ENCODE results near the gene NAV1.

Gene NAV1

GRCh38 chr1:201506092-201506491 lies 32.8 kb upstream of the NAV1 start:
- H3K4me3 ChIP-seq (ENCODE audit: low read length): peak overlapping the region; percentile 97
- peaks cover 71% of the 10 kb centered on the region for H3K4me1 ChIP-seq (ENCODE audit: control insufficient read depth, low read length)
- TF ChIP-seq EZH2phosphoT487 (IDR thresholded peaks at IDR 0.05; ENCODE audit: borderline replicate concordance, low read length) (no peak), CTCF (IDR thresholded peaks at IDR 0.05; ENCODE audit: low read depth, low read length, poor library complexity, severe bottlenecking) (no peak)

GRCh38 chr1:201506557-201507359 lies 32.2 kb upstream of the NAV1 start, which contains the start of gene CSRP1:
Gene CSRP1, minus strand, starts transcription at chr1:201507123. Its CDS starts 10,820 bp downstream, at chr1:201496303.
- peak within 1 kb of the TSS; percentile 42 for H3K27ac ChIP-seq (ENCODE audit: low read depth, low read length)
- peaks cover 78% of the 10 kb centered on the region for H3K4me1 ChIP-seq (ENCODE audit: control insufficient read depth, low read length)
- TF ChIP-seq CTCF (IDR thresholded peaks at IDR 0.05; ENCODE audit: low read depth, low read length, poor library complexity, severe bottlenecking) (peak; percentile 20), EZH2phosphoT487 (IDR thresholded peaks at IDR 0.05; ENCODE audit: borderline replicate concordance, low read length) (no peak)
- H3F3A ChIP-seq (ENCODE audit: control insufficient read depth, insufficient read depth): peaks cover 15% of the 10 kb centered on the region
- peak within 1 kb of the TSS; percentile 97 for H3K4me3 ChIP-seq (ENCODE audit: low read length)
- H3K79me2 ChIP-seq (ENCODE audit: control insufficient read depth, low read length): peaks cover 43% of the 10 kb centered on the region
- no peaks in the 10 kb centered on the region for H3K27me3 ChIP-seq (ENCODE audit: control insufficient read depth, low read length)
- H3K36me3 ChIP-seq (ENCODE audit: control insufficient read depth, low read length): peaks cover 7% of the 10 kb centered on the region; the same call in 1 of the 2 replicates
- 0 out of 2 replicates have a peak, but pooled peaks cover 4% of the 10 kb centered on the region for H4K20me1 ChIP-seq (ENCODE audit: control insufficient read depth, insufficient read depth, low read depth, low read length)
- peak within 1 kb of the TSS; percentile 95 for H3K4me2 ChIP-seq (ENCODE audit: low read length)
- H3K9me3 ChIP-seq (ENCODE audit: control insufficient read depth, insufficient read depth, low read length): no peaks in the 10 kb centered on the region
- H3K9me2 ChIP-seq (replicated peaks; ENCODE audit: control insufficient read depth, low read length): no peaks in the 10 kb centered on the region

More at GRCh38 chr1:201506092-201506491, 32.8 kb upstream of the NAV1 start:
- Histone ChIP-seq H3K9me3 (ENCODE audit: control insufficient read depth, insufficient read depth, low read length) (no peaks in the 10 kb centered on the region), H3K9me2 (replicated peaks; ENCODE audit: control insufficient read depth, low read length) (no peaks in the 10 kb centered on the region), H3K27ac (ENCODE audit: low read depth, low read length) (peak overlapping the region; percentile 42; the same call in 1 of the 2 replicates), H4K20me1 (ENCODE audit: control insufficient read depth, insufficient read depth, low read depth, low read length) (0 out of 2 replicates have a peak, but pooled peaks cover 4% of the 10 kb centered on the region), H3K27me3 (ENCODE audit: control insufficient read depth, low read length) (no peaks in the 10 kb centered on the region), H3K79me2 (ENCODE audit: control insufficient read depth, low read length) (peaks cover 43% of the 10 kb centered on the region), H3K36me3 (ENCODE audit: control insufficient read depth, low read length) (peaks cover 7% of the 10 kb centered on the region; the same call in 1 of the 2 replicates), H3F3A (ENCODE audit: control insufficient read depth, insufficient read depth) (peaks cover 15% of the 10 kb centered on the region), H3K4me2 (ENCODE audit: low read length) (peak overlapping the region; percentile 95)

GRCh38 chr1:201507360-201507675 lies 31.6 kb upstream of the NAV1 start:
- H3K27ac ChIP-seq (ENCODE audit: low read depth, low read length): peak overlapping the region; percentile 42
- H3K4me1 ChIP-seq (ENCODE audit: control insufficient read depth, low read length): peaks cover 83% of the 10 kb centered on the region
- H3K9me3 ChIP-seq (ENCODE audit: control insufficient read depth, insufficient read depth, low read length): no peaks in the 10 kb centered on the region
- peak overlapping the region; percentile 95 for H3K4me2 ChIP-seq (ENCODE audit: low read length)
- peak overlapping the region; percentile 97 for H3K4me3 ChIP-seq (ENCODE audit: low read length)
- peaks cover 40% of the 10 kb centered on the region for H3K79me2 ChIP-seq (ENCODE audit: control insufficient read depth, low read length)
- no peaks in the 10 kb centered on the region for H3K27me3 ChIP-seq (ENCODE audit: control insufficient read depth, low read length)
- H3K9me2 ChIP-seq (replicated peaks; ENCODE audit: control insufficient read depth, low read length): no peaks in the 10 kb centered on the region
- peaks cover 15% of the 10 kb centered on the region for H3F3A ChIP-seq (ENCODE audit: control insufficient read depth, insufficient read depth)
- TF ChIP-seq EZH2phosphoT487 (IDR thresholded peaks at IDR 0.05; ENCODE audit: borderline replicate concordance, low read length) (no peak), CTCF (IDR thresholded peaks at IDR 0.05; ENCODE audit: low read depth, low read length, poor library complexity, severe bottlenecking) (no peak)
- H4K20me1 ChIP-seq (ENCODE audit: control insufficient read depth, insufficient read depth, low read depth, low read length): 0 out of 2 replicates have a peak, but pooled peaks cover 4% of the 10 kb centered on the region
- H3K36me3 ChIP-seq (ENCODE audit: control insufficient read depth, low read length): peaks cover 7% of the 10 kb centered on the region; the same call in 1 of the 2 replicates
